SK-N-SH (cell line): ENCODE results near the gene SCYL1. TPM values are rescaled to one million over a fixed set of nuclear protein-coding genes. Genes with fewer than 3 reads are reported as not detected.

Experiments used
- CTCF ChIA-PET: fragments of 300-600, 350-600 bp; formaldehyde crosslinking; extraction: SDS; loops from one replicate; lab custom pipeline; 2021; lab: Yijun Ruan, JAX
- POLR2A ChIA-PET: fragments of 350-600 bp; sonication (Branson Sonifier 250); formaldehyde crosslinking; extraction: SDS; loops from one replicate; lab custom pipeline; 2020; ENCODE audit warnings: antibody characterized with exemption, inconsistent platforms; lab: Yijun Ruan, JAX
- DNase-seq: peaks from one replicate; pipeline ENCODE4 v3.0.0; 2012
- H2AFZ ChIP-seq: fragments of 200-600 bp; sonication (generic); 2 replicates; pipeline ENCODE4 v1.8.1; 2016; ENCODE audit warnings: antibody characterized with exemption, mild to moderate bottlenecking, low read depth
- H3F3A ChIP-seq: fragments of 200-600 bp; sonication (generic); replicated peaks from 2 replicates; pipeline ENCODE3; 2016; ENCODE audit warnings: antibody characterized with exemption, mild to moderate bottlenecking; ENCODE audit not compliant: insufficient read depth
- H3K27ac ChIP-seq, 2 experiments: fragments of 200-500 bp in 1 of 2; fragments of 200-600 bp in 1 of 2; sonication (Bioruptor generic) in 1 of 2; sonication (generic), shearing (Covaris generic) in 1 of 2; 2 replicates each; pipeline versions ENCODE4 v1.5.1 to v1.6.1; 2014 to 2016; ENCODE audit warnings: low read depth in 2 of 2, inconsistent platforms in 1 of 2, low read length in 1 of 2, mild to moderate bottlenecking in 1 of 2, mixed read lengths in 1 of 2
- H3K27me3 ChIP-seq: fragments of 200-600 bp; sonication (generic), shearing (Covaris generic); 2 replicates; pipeline ENCODE4 v1.6.1; 2016; ENCODE audit warnings: mixed run types; ENCODE audit not compliant: insufficient read depth
- H3K36me3 ChIP-seq, 2 experiments: fragments of 200-500 bp in 1 of 2; fragments of 200-600 bp in 1 of 2; sonication (Bioruptor generic) in 1 of 2; sonication (generic) in 1 of 2; replicated peaks in 1 of 2; 2 replicates each; pipeline versions ENCODE3 to v1.5.1; 2014 to 2016; ENCODE audit warnings: low read length in 1 of 2, mild to moderate bottlenecking in 1 of 2; ENCODE audit not compliant: insufficient read depth in 2 of 2, control insufficient read depth in 1 of 2
- H3K4me1 ChIP-seq, 2 experiments: fragments of 200-500 bp in 1 of 2; fragments of 200-600 bp in 1 of 2; sonication (Bioruptor generic) in 1 of 2; sonication (generic), shearing (Covaris generic) in 1 of 2; 2 replicates each; pipeline versions ENCODE4 v1.5.1 to v1.6.1; 2014 to 2016; ENCODE audit warnings: low read depth in 1 of 2, low read length in 1 of 2, mixed run types in 1 of 2; ENCODE audit not compliant: insufficient read depth in 2 of 2, control insufficient read depth in 1 of 2
- H3K4me2 ChIP-seq: fragments of 200-600 bp; sonication (generic), shearing (Covaris generic); 2 replicates; pipeline ENCODE4 v1.6.1; 2017; ENCODE audit warnings: mixed run types
- H3K4me3 ChIP-seq, 2 experiments: fragments of 200-500 bp in 1 of 2; fragments of 200-600 bp in 1 of 2; sonication (Bioruptor generic) in 1 of 2; sonication (generic), shearing (Covaris generic) in 1 of 2; 2 replicates each; pipeline versions ENCODE4 v1.5.1 to v1.8.1; 2014 to 2016; ENCODE audit warnings: low read depth in 2 of 2, inconsistent platforms in 1 of 2, low read length in 1 of 2, mild to moderate bottlenecking in 1 of 2, mixed read lengths in 1 of 2, moderate library complexity in 1 of 2
- H3K79me2 ChIP-seq: fragments of 200-600 bp; sonication (generic); 2 replicates; pipeline ENCODE4 v1.8.1; 2017; ENCODE audit warnings: mild to moderate bottlenecking; ENCODE audit not compliant: insufficient read depth
- H3K9ac ChIP-seq: fragments of 200-600 bp; sonication (generic); 2 replicates; pipeline ENCODE4 v1.6.1; 2017; ENCODE audit warnings: mixed run types
- H3K9me2 ChIP-seq: fragments of 200-600 bp; sonication (generic); 2 replicates; pipeline ENCODE4 v1.6.1; 2017; ENCODE audit warnings: mixed run types
- H3K9me3 ChIP-seq: fragments of 200-600 bp; sonication (generic); 2 replicates; pipeline ENCODE4 v1.6.1; 2017; ENCODE audit warnings: mixed run types, mild to moderate bottlenecking, moderate library complexity
- H4K20me1 ChIP-seq: fragments of 200-600 bp; sonication (generic); 2 replicates; pipeline ENCODE4 v1.6.1; 2017; ENCODE audit warnings: mild to moderate bottlenecking, mixed run types; ENCODE audit not compliant: insufficient read depth
- CHD2 ChIP-seq: fragments of 150-350 bp; IDR thresholded peaks from 2 replicates; pipeline ENCODE4 v1.6.1; 2018; ENCODE audit warnings: low read length; ENCODE audit not compliant: partially characterized antibody
- CTCF ChIP-seq: fragments of 200-600 bp; sonication (generic); IDR thresholded peaks from 2 replicates; pipeline ENCODE4 v1.6.1; 2017; ENCODE audit warnings: antibody characterized with exemption, mild to moderate bottlenecking, moderate library complexity
- ELF1 ChIP-seq: IDR thresholded peaks from 2 replicates; pipeline ENCODE4 v1.4.0; 2012
- EP300 ChIP-seq, 2 experiments: IDR thresholded peaks; 2 replicates each; pipeline versions ENCODE4 v1.4.0 to v1.6.1; 2012; ENCODE audit warnings: borderline replicate concordance in 1 of 2, low read depth in 1 of 2, low read length in 1 of 2
- EZH2phosphoT487 ChIP-seq: fragments of 200-600 bp; sonication (generic); IDR thresholded peaks from 2 replicates; pipeline ENCODE4 v1.6.1; 2017; ENCODE audit warnings: low read depth, mixed run types, mild to moderate bottlenecking, antibody characterized with exemption, moderate library complexity, borderline replicate concordance
- FOSL2 ChIP-seq: IDR thresholded peaks from 2 replicates; pipeline ENCODE4 v1.4.0; 2012; ENCODE audit warnings: low read depth, mild to moderate bottlenecking, moderate library complexity, borderline replicate concordance
- FOXJ3 ChIP-seq: sonication (generic); formaldehyde crosslinking; IDR thresholded peaks from 2 replicates; pipeline ENCODE4 v1.5.1; 2020; ENCODE audit warnings: mild to moderate bottlenecking, missing genetic modification reagents
- GABPA ChIP-seq: IDR thresholded peaks from 2 replicates; pipeline ENCODE4 v1.4.0; 2012; ENCODE audit warnings: low read depth, mild to moderate bottlenecking
- GATA2 ChIP-seq: sonication (generic); formaldehyde crosslinking; IDR thresholded peaks from 2 replicates; pipeline ENCODE4 v1.5.0; 2020; ENCODE audit warnings: mild to moderate bottlenecking, missing genetic modification reagents
- IRF3 ChIP-seq: fragments of 150-350 bp; IDR thresholded peaks from 2 replicates; pipeline ENCODE4 v1.6.1; 2016; ENCODE audit warnings: mild to moderate bottlenecking, low read depth, low read length
- NFIC ChIP-seq: IDR thresholded peaks from 2 replicates; pipeline ENCODE4 v1.4.0; 2012; ENCODE audit warnings: borderline replicate concordance
- NRF1 ChIP-seq: IDR thresholded peaks from 2 replicates; pipeline ENCODE4 v1.6.1; 2012; ENCODE audit warnings: low read depth, mild to moderate bottlenecking, low read length
- REST ChIP-seq: IDR thresholded peaks from 2 replicates; pipeline ENCODE4 v1.6.1; 2012; ENCODE audit warnings: mild to moderate bottlenecking, low read depth, low read length, moderate library complexity
- RFX5 ChIP-seq: IDR thresholded peaks from 2 replicates; pipeline ENCODE4 v1.6.1; 2012; ENCODE audit warnings: mild to moderate bottlenecking, improper control_type of control experiment, low read length
- SIN3A ChIP-seq: IDR thresholded peaks from 2 replicates; pipeline ENCODE4 v1.6.1; 2012; ENCODE audit warnings: low read depth, mild to moderate bottlenecking, low read length, moderate library complexity, borderline replicate concordance
- SMC3 ChIP-seq: IDR thresholded peaks from 2 replicates; pipeline ENCODE4 v1.6.1; 2012; ENCODE audit warnings: low read depth, low read length, improper control_type of control experiment
- TAF1 ChIP-seq: IDR thresholded peaks from 2 replicates; pipeline ENCODE4 v1.6.1; 2012; ENCODE audit warnings: low read depth, mild to moderate bottlenecking, low read length, moderate library complexity, borderline replicate concordance
- TCF12 ChIP-seq: IDR thresholded peaks from 2 replicates; pipeline ENCODE4 v1.4.0; 2012
- TEAD4 ChIP-seq: IDR thresholded peaks from 2 replicates; pipeline ENCODE4 v1.4.0; 2012; ENCODE audit warnings: mild to moderate bottlenecking, borderline replicate concordance; ENCODE audit not compliant: insufficient read depth
- USF1 ChIP-seq: IDR thresholded peaks from 2 replicates; pipeline ENCODE4 v1.4.0; 2012; ENCODE audit warnings: low read depth, borderline replicate concordance
- WGBS: methylation state at CpG from one replicate; pipeline ENCODE4 v1.1.6; 2017; ENCODE audit warnings: low lambda C conversion rate; 5-methylcytosine and 5-hydroxymethylcytosine counted together
- polyA plus RNA-seq, 3 experiments: library from polyadenylated mRNA; depleted of rRNA; stranded (reverse); fragments of >200 nt; gene quantifications; 2 replicates each; pipeline ENCODE4 v1.2.3, GENCODE V29; 2012

Gene SCYL1
- polyA plus RNA-seq, 1 of the 3 experiments (the other 2 are of a cell fraction), result 79.9 TPM

- no peak for TF ChIP-seq SIN3A
- no peak for TF ChIP-seq NFIC
These were observed 11.8 kb downstream of the SCYL1 start (continued) for GRCh38 chr11:65536412-65537295.

GRCh38 chr11:65537296-65537597, 12.4 kb downstream of the SCYL1 start:
- H2AFZ ChIP-seq, result no peak overlapping the region
- peaks cover 20% of the 10 kb centered on the region for H4K20me1 ChIP-seq
- peaks cover 3 to 41% of the 10 kb centered on the region in 2 experiments for H3K36me3 ChIP-seq
- peaks cover 48% of the 10 kb centered on the region for H3F3A ChIP-seq
- H3K4me2 ChIP-seq, result no peak overlapping the region
- DNase-seq, result no peak
- no peaks in the 10 kb centered on the region for H3K9me2 ChIP-seq
- no peak for TF ChIP-seq GABPA
- no peak for TF ChIP-seq CHD2
- no peak for TF ChIP-seq FOXJ3 (CRISPR knock-in tag)
- TF ChIP-seq EP300 (IDR thresholded peaks at IDR 0.05; ENCODE audit: borderline replicate concordance in 1 of 2, low read depth in 1 of 2, low read length in 1 of 2), result no peak
- no peak for TF ChIP-seq RFX5
- TF ChIP-seq EZH2phosphoT487, result no peak
- TF ChIP-seq TEAD4, result no peak
- no peak for TF ChIP-seq ELF1
- TF ChIP-seq GATA2 (CRISPR knock-in tag), result no peak
- TF ChIP-seq USF1, result no peak
- TF ChIP-seq CTCF, result no peak
- TF ChIP-seq FOSL2, result no peak
- TF ChIP-seq SMC3, result no peak
- no peak for TF ChIP-seq REST
- TF ChIP-seq NRF1, result no peak
- TF ChIP-seq TCF12, result no peak
- no peak for TF ChIP-seq IRF3
- TF ChIP-seq TAF1, result no peak
- no peak overlapping the region for H3K9ac ChIP-seq
- H3K27me3 ChIP-seq, result no peaks in the 10 kb centered on the region
- no peak overlapping the region for H3K4me3 ChIP-seq
- ChIA-PET POLR2A (interaction anchor here (0.6 to 0.7 kb wide), 2 partner anchors 116 to 1233 kb away, joined by 3 read pairs; no protein-coding TSS in a partner anchor), CTCF (interaction anchor here (0.7 to 13.1 kb wide), 4 partner anchors 10 to 57 kb away, joined by 3 to 295 read pairs (median 36); partner anchors contain the start of genes EHBP1L1, FAM89B, SCYL1 and ZNRD2)
- no CpG with 5 or more reads among the region's 2 CpGs for WGBS
- H3K9me3 ChIP-seq, result no peaks in the 10 kb centered on the region
- no peak overlapping the region for H3K27ac ChIP-seq
- H3K79me2 ChIP-seq, result no peaks in the 10 kb centered on the region
- peaks cover 4 to 12% of the 10 kb centered on the region in 2 experiments; a peak in 1 of 4 replicates for H3K4me1 ChIP-seq
